Esophagus squamous epithelium (tissue), 4 donors: Measurements from ENCODE around the gene ARHGAP26.

ENCODE experiments used
- POLR2A ChIP-seq, 4 donors: fragments of 450-650 bp; IDR thresholded peaks; one replicate each; pipeline ENCODE4 v1.6.1; 2017; ENCODE audit warnings: antibody characterized with exemption in 4 of 4, mild to moderate bottlenecking in 4 of 4, moderate library complexity in 3 of 4
- TF ChIP-seq, protein P1 (sequence below), 6 experiments: fragments of 450-650 bp in 4 of 6; fragments of 200-600 bp in 2 of 6; sonication (generic) in 2 of 6; IDR thresholded peaks; one replicate each; pipeline ENCODE4 v1.5.1; 2016 to 2019; ENCODE audit warnings: antibody characterized with exemption in 6 of 6, mild to moderate bottlenecking in 4 of 6, moderate library complexity in 4 of 6

DNA sequence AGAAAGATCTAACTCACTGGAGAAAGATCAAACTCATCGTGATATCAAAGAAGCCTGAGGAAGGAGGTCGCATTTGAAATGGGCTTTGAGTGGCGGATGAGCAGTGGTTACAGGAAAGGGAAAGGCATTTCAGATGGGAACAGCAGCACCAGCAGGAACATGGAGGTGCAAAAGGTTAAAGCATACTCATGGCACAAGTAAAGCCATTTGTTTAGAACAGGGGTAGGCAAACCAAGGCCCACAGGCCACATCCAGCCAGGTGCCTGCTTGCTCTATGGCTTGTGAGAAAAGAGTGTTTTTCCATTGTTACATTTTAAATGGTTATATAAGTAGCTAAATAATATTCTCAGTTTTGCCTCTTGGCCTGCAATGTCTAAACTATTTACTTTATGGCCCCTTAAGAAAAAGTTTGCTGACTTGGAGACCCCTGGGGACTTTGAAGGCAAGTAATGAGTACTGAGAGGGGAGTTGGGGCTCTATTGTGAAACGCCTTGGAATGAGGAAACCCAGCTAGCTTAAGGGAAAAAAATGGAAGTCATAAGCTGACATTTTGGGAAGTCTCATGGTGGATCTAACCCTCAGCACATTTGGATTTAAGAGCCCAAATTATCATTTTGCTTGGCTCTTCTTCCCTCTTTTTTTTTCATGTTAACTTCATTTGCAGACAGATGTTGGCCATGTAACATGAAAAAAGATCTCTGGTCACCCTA, 422.2 kb downstream of the ARHGAP26 start:
- TF ChIP-seq, protein P1, sequence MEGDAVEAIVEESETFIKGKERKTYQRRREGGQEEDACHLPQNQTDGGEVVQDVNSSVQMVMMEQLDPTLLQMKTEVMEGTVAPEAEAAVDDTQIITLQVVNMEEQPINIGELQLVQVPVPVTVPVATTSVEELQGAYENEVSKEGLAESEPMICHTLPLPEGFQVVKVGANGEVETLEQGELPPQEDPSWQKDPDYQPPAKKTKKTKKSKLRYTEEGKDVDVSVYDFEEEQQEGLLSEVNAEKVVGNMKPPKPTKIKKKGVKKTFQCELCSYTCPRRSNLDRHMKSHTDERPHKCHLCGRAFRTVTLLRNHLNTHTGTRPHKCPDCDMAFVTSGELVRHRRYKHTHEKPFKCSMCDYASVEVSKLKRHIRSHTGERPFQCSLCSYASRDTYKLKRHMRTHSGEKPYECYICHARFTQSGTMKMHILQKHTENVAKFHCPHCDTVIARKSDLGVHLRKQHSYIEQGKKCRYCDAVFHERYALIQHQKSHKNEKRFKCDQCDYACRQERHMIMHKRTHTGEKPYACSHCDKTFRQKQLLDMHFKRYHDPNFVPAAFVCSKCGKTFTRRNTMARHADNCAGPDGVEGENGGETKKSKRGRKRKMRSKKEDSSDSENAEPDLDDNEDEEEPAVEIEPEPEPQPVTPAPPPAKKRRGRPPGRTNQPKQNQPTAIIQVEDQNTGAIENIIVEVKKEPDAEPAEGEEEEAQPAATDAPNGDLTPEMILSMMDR (IDR thresholded peaks at IDR 0.05), result no peak
- TF ChIP-seq POLR2A (IDR thresholded peaks at IDR 0.05), result no peak
